ENCODE measurements around the gene MYO16.

MYO16 gene

GRCh38 chr13:108663710-108664109, 34.3 kb downstream of the MYO16 start:
- DNase-seq (ENCODE audit: low read depth) = no peak

GRCh38 chr13:108667205-108667604, 37.8 kb downstream of the MYO16 start:
- DNase-seq (ENCODE audit: low read depth) = no peak

GRCh38 chr13:108669381-108669780, 40.0 kb downstream of the MYO16 start:
- no peak for DNase-seq (ENCODE audit: low read depth)

GRCh38 chr13:108674346-108674745, 44.9 kb downstream of the MYO16 start:
- no peak for DNase-seq (ENCODE audit: low read depth)

GRCh38 chr13:108674771-108675170, 45.4 kb downstream of the MYO16 start:
- no peak for DNase-seq (ENCODE audit: low read depth)

GRCh38 chr13:108676620-108677019, 47.2 kb downstream of the MYO16 start:
- DNase-seq (ENCODE audit: low read depth) = no peak

- DNase-seq (ENCODE audit: low read depth) = no peak
These were observed 48.4 kb downstream of the MYO16 start for GRCh38 chr13:108677806-108678205.

GRCh38 chr13:108680011-108680410, 50.6 kb downstream of the MYO16 start:
- no peak for DNase-seq (ENCODE audit: low read depth)

- DNase-seq (ENCODE audit: low read depth) = no peak
These were observed 52.7 kb downstream of the MYO16 start for GRCh38 chr13:108681986-108682575.

GRCh38 chr13:108682714-108683113, 53.3 kb downstream of the MYO16 start:
- DNase-seq (ENCODE audit: low read depth) = no peak

GRCh38 chr13:108686027-108686426, 56.6 kb downstream of the MYO16 start:
- DNase-seq (ENCODE audit: low read depth) = no peak

GRCh38 chr13:108690726-108691125, 61.3 kb downstream of the MYO16 start:
- DNase-seq (ENCODE audit: low read depth) = no peak

GRCh38 chr13:108700422-108701170, 71.2 kb downstream of the MYO16 start:
- DNase-seq (ENCODE audit: low read depth) = no peak

- DNase-seq (ENCODE audit: low read depth) = no peak
These were observed 72.8 kb downstream of the MYO16 start for GRCh38 chr13:108702171-108702570.

- DNase-seq (ENCODE audit: low read depth) = no peak
These were observed 75.6 kb downstream of the MYO16 start for GRCh38 chr13:108705031-108705430.

GRCh38 chr13:108707584-108707983, 78.2 kb downstream of the MYO16 start:
- DNase-seq (ENCODE audit: low read depth) = no peak

GRCh38 chr13:108708921-108709320, 79.5 kb downstream of the MYO16 start:
- DNase-seq (ENCODE audit: low read depth) = no peak

GRCh38 chr13:108711386-108711785, 82.0 kb downstream of the MYO16 start:
- DNase-seq (ENCODE audit: low read depth) = no peak

GRCh38 chr13:108725471-108725870, 96.1 kb downstream of the MYO16 start:
- no peak for DNase-seq (ENCODE audit: low read depth)

- no peak for DNase-seq (ENCODE audit: low read depth)
These were observed 99.0 kb downstream of the MYO16 start for GRCh38 chr13:108728370-108728769.

GRCh38 chr13:108733022-108733560, 103.7 kb downstream of the MYO16 start:
- no peak for DNase-seq (ENCODE audit: low read depth)

- DNase-seq (ENCODE audit: low read depth) = no peak
These were observed 105.3 kb downstream of the MYO16 start for GRCh38 chr13:108734676-108735075.

- DNase-seq (ENCODE audit: low read depth) = no peak
These were observed 112.5 kb downstream of the MYO16 start for GRCh38 chr13:108741930-108742329.
